GM03348 (cell line): Measurements from ENCODE around the gene WFDC10B.
"Not testable (repeated sequence)": the region's sequence is repeated elsewhere in the genome, so short reads cannot be mapped to it uniquely, and the experiment has no call there.

Experiments used
- DNase-seq: peaks from one replicate; pipeline ENCODE4 v3.0.0; 2012; ENCODE audit warnings: low spot score

WFDC10B gene

DNA sequence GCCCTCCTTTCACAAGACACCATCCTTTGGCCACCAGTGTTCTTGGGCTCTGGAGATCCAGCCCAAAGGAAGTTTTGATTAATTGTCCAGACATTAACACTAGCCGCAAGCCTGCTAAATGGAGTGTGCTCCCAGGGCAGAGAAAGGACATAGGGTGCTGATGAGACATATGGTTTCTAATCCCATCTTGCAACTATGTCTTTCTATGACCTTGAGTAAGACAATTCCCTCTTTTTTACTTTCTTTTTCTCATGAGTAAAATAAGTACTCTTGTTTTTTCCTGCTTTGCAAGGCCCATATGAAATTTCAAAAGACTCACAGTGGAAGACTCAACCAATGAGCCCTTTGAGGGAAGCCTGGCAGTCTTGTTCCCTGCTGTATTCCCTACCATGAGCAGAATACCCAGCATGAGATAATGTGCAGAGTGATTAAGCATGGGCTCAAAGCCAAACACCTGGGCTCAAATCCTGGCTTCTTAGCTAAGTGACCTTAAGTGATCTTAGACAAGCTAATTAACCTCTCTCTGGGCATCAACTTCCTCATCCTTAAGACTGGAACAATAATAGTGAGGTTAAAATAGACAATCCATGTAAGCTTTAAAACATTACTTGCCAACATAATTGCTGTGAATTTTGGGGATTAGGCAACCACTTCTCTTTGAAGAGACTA is at the start of gene WFDC10B:
WFDC10B (minus strand) TSS at position 51 of the 669 bp plus-strand sequence. CDS start 19,027 bp downstream, outside the sequence.
- no peak for DNase-seq

DNA sequence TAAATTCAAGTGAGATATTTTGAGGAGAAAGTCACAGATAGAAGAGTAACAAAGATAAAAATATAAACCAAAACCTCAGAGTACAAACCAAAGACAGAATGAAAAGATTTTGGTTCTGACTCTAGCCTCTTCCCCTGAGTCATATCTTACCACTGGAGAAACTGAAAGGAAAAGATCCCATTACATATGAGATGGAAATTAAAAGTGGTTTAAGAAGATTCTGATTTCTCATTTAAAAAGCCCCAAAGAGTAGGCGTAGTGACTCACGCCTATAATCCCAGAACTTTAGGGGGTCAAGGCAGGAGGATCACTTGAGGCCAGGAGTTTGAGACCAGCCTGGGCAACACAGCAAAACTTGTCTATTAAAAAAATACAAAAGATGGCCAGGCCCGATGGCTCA is 47.9 kb upstream of the WFDC10B start:
- no peak for DNase-seq

DNA sequence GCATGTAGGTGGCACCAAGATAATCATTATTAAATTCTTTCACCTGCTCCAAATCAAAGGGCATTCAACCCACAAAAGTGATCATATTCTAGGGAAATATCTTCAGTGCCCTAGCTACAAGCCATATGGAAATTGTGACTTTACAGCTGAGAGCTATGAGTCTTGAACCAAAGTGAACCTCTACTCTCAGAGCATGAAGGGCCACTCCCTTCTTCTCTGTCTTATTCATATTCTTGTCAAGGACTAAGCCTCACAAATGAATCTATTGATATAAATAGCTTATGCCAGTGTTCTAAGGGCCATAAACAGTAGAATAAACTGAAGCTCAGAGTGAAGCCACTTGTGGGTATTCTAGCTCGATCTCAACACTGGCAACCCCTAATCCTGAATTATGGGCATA is 46.9 kb upstream of the WFDC10B start:
- no peak for DNase-seq

DNA sequence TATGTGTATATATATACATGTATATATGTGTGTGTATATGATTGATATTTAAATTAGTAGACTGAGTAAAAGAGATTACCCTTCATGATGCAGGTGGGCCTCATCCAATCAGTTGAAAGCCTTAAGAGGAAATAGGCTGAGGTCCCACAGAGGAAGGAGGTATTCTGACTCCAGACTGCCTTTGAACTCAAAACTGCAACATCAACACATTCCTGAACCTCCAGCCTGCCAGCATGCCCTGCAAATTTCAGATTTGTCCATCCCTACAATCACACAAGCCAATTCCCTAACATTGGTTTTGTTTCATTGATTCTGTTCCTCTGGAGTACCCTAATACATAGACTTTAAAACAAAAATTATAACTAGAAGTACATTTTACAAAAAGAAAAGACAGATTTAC is 40.2 kb upstream of the WFDC10B start:
- no peak for DNase-seq

DNA sequence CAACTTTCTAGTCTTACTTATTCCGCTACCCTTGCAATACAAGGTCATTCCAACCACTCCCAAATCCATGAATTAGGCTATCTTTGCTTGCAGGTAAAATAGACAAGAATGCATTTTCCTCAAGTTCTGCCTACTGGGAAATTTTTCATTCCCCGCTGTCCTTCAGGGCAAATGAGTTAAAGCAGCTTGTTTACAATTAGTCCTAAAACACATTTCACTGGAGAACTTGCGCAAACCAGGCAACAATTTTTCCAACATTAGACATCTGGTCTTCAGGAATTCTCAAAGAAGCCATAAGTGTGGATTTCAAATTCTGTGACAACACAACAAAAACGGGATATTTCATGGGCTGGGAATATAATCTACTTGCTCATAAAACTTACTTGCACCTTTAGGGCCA is 37.8 kb upstream of the WFDC10B start:
- no peak for DNase-seq

DNA sequence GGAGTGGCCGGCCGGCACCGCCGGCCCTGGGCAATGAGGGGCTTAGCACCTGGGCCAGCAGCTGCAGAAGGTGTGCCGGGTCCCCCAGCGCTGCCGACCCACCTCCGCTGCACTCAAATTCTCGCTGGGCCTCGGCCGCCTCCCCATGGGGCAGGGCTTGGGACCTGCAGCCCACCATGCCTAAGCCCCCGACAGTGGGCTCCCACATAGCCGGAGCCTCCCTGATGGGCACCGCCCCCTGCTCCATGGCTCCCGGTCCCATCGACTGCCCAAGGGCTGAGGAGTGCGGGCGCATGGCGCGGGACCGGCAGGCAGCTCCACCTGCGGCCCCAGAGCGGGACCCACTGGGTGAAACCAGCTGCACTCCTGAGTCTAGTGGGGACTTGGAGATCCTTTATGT is 31.2 kb upstream of the WFDC10B start:
- no peak for DNase-seq

DNA sequence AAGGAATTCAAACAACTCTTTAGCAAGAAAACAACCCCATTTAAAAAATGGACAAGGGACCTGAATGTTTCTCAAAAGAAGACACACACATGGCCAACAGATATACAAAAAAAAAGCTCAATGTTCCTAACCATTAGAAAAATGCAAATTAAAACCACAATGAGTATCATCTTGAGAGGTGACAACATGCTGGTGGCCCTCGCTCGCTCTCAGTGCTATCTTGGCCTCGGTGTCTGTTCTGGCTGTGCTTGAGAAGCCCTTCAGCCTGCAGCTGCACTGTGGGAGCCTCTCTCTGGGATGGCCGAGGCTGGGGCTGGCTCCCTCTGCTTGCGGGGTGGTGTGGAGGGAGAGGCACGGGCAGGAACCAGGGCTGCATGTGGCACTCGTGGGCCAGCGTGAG is 30.7 kb upstream of the WFDC10B start:
- no peak for DNase-seq

DNA sequence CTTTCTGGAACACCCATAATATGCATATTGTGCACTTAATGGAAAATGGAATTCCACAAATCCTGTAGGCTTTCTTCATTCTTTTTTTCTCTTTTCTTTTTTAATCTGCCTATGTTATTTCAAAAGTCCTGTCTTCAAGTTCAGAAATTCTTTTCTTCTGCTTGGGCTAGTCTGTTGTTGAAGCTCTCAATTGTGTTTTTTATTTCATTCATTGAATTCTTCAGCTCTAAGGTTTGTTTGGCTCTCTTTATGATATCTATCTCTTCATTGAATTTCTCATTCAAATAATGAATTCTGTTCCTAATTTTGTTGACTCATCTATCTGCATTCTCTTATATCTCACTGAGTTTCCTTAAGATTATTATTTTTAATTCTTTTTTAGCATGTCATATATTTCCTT is 27.4 kb upstream of the WFDC10B start:
- DNase-seq, result no peak

DNA sequence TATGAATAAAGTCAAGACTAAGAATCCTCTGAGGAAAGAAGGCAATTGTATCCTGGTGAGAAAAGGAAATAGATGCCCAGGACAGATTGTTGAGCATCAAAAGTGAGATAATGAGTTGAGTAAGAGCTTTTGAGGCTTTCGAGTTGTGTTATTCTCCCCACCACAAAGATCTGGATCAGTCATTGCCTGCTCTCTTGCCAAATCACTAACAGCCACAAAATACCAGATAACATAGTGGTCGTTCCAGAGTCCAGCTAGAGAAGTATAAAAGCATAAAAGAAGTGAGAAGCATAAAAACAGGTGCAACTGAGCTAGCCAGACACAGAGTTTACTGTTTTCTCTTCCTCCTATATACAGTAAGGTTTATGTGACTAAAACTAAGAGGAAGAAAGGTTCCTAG is 22.2 kb upstream of the WFDC10B start:
- DNase-seq, result no peak

DNA sequence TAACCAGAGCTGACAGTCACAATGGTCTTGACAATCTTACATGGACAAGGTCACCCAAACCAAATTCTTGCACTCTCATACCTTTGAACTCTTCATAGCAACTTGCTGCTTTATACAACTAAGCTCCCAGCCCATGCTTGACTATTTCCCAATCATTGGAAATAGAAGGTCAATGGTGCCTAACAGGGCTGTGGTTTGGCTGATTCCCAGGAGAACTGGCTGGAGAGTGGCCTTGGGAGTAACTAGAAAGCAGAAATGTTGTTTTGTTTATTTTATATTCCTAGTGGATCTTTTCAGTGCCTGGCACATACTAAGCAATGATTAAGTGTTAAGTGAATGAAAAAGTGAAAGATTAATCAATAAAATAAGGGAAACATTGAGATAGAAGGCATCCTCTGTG is 20.3 kb upstream of the WFDC10B start:
- no peak for DNase-seq

DNA sequence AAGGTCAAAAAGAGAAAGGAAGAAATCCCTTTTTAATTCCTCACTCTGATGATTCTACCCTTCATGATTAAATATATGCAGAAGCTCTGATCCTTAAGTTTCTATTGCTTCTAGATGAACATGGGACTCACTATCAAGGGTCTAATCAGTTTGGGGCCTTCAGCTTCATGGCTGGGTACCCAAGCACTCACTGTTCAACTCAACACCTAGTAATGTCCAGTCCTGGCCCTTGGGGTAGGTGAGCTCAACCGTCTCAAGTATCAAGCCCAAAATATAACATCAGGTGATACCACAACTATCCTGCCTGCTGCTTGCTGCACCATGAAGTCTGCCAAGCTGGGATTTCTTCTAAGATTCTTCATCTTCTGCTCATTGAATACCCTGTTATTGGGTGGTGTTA is 17.2 kb upstream of the WFDC10B start, which contains the start of gene SPINT4:
SPINT4 (plus strand) TSS at position 301 of the 400 bp plus-strand sequence; CDS start at position 322, 21 bp downstream.
- no peak for DNase-seq

DNA sequence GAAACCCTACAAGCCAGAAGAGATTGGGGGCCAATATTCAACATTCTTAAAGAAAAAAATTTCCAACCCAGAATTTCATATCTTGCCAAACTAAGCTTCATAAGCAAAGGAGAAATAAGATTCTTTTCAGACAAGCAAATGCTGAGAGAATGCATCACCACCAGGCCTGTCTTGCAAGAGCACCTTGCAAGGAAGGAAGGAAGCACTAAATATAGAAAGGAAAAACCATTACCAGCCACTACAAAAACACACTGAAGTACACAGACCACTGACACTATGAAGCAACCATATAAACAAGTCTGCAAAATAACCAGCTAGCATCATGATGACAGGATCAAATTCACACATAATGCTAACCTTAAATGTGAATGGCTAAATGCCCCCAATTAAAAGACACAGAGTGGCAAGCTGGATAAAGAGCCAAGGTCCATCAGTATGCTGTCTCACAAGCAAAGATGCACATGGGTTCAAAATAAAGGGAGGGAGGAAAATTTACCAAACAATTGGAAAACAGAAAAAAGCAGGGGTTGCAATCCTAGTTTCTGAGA is 11.4 kb upstream of the WFDC10B start:
- not testable (repeated sequence) for DNase-seq

DNA sequence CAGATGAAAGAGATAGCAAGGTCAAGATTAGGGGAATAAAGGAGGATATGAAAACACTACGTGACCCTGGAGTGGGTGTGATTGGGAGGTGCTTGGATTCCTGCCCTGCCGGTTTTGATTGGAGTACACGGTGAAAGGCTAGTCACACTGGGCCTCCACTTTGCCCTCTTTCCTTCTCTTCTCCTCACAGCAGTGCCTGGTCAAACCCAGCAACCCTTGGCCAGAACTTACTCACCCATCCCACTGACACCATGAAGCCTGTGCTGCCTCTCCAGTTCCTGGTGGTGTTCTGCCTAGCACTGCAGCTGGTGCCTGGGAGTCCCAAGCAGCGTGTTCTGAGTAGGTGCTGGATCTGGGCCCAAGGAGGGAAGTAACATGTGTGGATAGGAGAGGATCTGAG is 2.9 kb downstream of the WFDC10B start, which contains the start of gene WFDC13:
WFDC13 (plus strand) TSS at position 166 of the 400 bp plus-strand sequence; CDS start at position 252, 86 bp downstream.
- DNase-seq, result no peak

DNA sequence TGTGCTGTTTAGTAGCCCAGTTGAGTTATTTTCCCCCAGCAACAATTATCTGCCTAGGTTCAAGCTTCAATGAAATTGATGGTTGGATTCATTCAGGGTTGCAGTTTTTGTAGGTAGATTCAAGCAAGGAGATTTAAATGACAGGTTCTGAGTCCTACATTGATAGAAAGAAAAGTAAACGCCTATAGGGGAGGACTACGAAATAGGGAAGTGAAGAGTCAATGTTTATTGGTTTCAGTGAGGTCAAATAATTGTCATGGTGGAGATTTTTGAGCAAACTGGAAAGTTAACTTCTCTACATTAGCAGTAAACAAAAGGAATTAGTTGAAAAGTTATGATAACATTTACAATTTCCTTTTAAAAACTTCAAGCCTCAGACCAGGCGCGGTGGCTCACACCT is 3.7 kb downstream of the WFDC10B start:
- no peak for DNase-seq

DNA sequence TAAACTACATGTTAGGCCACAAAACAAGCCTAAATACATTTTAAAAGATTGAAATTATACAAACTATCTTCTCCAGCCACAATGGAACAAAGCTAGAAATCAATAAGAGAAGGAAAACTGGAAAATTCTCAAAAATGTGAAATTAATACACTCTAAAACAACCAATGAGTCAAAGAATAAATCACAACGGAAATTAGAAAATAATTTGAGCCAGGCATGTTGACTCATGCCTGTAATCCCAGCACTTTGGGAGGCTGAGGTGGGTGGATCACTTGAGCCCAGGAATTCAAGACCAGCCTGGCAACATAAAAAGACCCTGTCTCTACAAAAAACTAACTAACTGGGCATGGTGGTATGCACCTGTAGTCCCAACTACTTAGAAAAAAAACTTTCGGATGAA is 9.3 kb downstream of the WFDC10B start:
- no peak for DNase-seq

DNA sequence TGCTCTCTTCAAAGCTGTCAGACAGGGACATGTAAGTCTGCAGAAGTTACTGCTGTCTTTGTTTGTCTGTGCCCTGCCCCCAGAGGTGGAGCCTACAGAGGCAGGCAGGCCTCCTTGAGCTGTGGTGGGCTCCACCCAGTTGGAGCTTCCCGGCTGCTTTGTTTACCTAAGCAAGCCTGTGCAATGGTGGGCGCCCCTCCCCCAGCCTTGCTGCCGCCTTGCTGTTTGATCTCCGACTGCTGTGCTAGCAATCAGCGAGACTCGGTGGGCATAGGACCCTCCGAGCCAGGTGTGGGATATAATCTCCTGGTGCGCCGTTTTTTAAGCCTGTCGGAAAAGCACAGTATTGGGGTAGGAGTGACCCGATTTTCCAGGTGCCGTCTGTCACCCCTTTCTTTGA is 11.5 kb downstream of the WFDC10B start:
- not testable (repeated sequence) for DNase-seq

DNA sequence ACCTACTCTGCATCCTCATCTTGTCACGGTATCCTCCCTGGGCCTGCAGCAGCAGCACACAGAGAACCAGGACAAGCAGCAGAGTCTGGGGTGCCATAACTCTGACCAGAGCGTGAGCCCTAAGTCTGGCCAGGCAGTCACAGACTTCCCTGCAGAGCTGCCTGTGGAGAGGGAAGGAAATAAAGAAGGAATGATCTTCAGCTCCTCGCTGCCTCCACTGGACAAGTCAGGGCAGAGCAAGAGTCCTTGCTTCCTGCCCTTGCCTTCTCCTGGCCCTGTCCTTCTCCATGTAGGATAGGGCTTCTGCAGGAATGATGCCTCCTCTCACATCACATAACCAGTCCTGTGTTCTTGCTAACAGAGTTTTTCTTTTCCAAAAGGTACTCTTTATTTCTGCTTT is 18.9 kb downstream of the WFDC10B start:
- DNase-seq, result peak; percentile 20

DNA sequence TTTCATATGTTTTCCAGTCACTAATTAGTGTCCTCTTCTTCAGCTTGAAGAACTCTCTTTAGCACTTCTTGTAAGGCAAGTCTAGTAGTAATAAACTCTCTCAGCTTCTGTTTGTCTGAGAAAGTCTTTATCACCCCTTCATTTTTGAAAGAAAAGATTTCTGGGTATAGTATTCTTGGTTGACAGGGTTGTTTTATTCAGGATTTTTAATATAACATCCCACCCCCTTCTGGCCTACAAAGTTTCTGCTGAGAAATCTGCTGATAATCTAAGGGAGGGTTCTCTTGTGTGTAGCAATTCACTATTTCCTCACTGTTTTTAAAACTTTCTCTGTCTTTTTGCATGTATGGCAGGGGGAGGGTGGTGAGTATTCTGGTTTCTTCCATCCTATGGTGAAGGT is 25.2 kb downstream of the WFDC10B start:
- no peak for DNase-seq

DNA sequence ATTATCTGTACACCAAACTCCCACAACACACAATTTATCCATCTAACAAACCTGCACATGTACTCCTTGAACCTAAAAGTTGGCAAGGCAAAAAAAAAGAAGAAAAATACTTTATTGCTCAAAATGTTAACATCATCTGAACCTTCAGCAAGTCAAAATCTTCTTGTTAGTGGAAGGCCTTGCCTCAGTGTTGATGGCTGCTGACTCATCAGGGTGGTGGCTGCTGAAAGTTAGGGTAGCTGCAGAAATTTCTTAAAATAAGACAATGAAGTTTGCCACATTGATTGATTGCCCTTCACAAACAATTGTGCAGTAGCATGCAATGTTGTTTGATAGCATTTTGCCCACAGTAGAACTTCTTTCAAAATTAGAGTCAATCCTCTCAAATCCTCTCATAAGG is 32.1 kb downstream of the WFDC10B start:
- DNase-seq, result no peak

DNA sequence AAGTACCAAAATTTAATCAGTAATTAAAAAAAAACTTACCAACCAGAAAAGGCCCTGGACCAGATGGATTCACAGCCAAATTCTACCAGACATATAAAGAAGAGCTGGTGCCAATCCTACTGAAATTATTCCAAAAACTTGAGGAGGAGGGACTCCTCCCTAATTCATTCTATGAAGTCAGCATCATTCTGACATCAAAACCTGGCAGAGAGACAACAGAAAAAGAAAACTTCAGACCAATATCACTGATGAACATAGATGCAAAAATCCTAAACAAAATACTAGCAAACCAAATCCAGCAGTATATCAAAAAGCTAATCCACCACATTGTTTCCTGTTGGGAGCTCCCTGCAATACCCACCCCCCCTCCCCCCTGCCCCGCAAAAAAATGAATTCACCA is 34.7 kb downstream of the WFDC10B start, which contains the start of gene WFDC11:
WFDC11 (minus strand) TSS at position 101 of the 400 bp plus-strand sequence. CDS start 19,639 bp downstream, outside the sequence.
- no peak for DNase-seq

DNA sequence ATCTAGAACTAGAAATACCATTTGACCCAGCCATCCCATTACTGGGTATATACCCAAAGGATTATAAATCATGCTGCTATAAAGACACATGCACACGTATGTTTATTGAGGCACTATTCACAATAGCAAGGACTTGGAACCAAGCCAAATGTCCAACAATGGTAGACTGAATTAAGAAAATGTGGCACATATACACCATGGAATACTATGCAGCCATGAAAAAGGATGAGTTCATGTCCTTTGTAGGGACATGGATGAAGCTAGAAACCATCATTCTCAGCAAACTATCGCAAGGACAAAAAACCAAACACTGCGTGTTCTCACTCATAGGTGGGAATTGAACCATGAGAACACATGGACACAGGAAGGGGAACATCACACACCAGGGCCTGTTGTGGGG is 47.8 kb downstream of the WFDC10B start:
- DNase-seq, result not testable (repeated sequence)

DNA sequence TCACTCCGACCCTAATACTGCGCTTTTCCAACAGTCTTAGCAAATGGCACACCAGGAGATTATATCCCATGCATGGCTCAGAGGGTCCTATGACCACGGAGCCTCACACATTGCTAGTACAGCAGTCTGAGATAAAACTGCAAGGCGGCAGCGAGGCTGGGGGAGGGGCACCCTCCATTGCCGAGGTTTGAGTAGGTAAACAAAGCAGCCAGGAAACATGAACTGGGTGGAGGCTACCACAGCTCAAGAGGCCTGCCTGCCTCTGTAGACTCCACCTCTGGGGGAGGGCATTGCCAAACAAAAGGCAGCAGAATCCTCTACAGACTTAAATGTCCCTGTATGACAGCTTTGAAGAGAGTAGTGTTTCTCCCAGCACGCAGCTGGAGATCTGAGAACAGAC is 53.1 kb downstream of the WFDC10B start:
- not testable (repeated sequence) for DNase-seq

DNA sequence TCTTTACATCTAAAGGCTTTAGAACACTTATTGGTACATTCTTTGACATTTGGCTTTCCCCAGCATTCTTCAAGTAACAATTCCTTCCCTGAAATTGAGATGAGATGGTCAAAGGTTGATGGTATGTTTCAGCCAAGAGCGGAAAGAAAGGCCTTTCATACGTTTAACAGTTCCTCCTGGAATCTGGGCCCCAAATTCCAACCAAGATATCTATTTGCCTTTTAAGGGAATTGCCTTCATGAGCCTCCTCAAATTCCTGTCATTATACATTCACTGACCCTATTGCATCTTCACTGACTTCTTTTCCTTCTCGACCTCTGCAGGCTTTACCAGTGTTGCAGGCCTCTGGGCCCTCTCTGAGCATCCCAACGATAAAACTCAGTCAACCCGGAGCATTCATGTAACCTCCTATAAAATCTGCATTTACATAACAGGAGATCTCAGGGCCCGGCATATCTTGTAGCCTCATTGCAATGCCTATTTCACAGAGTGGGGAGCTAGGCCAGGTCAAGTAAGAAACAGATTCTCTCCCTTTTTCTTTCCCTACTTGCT is 55.4 kb downstream of the WFDC10B start:
- DNase-seq, result no peak
